NCI-H128 (cell line): ENCODE data around the gene FAM151A.

Experiments used
- DNase-seq: peaks from one replicate; lab custom pipeline; 2025; ENCODE audit not compliant: unreplicated experiment; lab: John Stamatoyannopoulos, UW

Gene FAM151A

DNA sequence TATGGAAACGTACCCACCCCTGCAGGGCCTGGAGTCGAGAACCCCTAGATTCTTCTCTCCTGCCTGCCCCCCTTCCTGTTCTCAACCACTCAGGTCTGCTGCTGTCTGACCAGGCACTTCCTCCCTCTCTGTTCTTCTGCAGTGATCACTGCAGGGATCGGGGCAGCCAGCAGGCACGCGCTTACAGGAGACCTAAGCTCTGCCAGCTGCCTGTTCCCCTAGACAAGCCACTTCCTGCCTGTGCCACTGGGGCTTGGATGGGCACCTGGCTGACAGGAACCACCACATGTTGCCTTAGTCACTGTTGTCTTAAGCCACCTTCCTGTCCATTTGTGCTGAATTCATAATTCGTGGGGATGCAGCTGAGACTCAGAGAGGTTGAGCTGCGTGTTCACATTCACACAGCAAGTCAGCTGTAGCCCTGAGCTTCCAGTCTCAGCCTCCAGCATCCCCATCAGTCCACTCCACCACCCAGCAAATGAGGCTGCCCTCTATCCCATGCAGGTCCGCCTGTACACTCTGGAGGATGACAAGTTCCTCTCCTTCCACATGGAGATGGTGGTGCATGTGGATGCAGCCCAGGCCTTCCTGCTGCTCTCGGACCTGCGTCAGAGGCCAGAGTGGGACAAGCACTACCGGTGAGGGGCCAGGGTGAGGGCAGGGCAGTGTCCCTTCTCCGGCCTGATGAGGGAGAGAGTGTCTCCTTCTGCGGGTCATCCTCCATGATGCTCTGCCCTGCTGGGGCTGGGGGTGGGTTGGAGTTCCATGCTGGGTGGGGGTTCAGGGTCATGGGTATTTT, 18.6 kb downstream of the FAM151A start:
- DNase-seq: no peak

DNA sequence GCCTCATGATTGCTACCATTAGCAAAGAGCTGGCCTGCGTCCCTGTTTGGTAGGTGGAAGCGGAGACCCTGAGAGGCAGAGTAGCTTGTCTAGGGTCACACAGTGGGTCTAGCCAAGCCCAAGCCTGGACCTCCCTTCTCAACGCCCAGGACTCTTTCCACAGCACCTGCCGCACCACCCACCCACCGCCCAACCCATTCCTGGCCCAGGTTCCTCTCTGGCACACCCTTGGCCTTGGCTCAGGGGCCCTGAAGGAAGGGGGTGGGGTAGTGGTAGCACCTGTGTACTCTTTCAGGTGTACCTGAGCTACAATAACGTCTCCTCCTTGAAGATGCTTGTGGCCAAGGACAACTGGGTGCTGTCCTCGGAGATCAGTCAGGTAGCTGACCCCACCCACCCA, 19.3 kb downstream of the FAM151A start:
- no peak for DNase-seq

DNA sequence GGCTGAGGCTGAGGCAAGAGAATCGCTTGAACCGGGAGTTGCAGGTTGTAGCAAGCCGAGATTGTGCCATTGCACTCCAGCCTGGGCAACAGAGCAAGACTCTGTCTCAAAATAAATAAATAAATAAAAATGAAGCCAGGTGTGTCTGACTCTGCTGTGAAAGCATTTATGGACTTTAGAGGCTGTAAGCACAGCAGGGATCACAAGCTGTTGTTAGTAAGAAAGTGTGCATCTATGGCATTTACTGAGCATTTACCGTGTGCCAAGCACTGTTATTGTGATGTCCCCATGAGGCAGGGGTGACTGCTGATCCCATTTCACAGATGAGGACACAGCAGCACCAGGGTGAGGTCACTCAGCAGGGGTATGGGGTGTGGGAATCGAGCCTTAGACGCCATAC, 20.1 kb downstream of the FAM151A start:
- no peak for DNase-seq

DNA sequence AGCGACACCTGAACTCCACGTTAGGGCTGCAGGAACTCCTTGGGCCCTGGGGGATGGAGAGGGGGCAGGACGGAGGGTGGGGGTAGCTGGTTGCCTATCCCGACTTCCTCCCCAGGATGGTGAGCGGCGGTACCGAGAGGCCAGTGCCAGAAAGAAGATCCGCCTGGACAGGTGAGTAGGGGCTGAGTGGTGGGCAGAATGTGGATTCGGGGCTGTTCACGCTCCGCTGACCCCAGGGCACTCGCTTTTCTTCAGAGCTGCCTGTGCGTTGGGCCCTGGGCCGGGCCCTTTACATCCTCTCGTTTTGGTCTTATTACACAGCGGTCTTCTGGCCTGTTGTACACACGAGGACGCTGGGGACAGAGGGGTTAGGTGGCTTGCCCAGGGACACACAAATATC, 20.8 kb downstream of the FAM151A start:
- DNase-seq: no peak

DNA sequence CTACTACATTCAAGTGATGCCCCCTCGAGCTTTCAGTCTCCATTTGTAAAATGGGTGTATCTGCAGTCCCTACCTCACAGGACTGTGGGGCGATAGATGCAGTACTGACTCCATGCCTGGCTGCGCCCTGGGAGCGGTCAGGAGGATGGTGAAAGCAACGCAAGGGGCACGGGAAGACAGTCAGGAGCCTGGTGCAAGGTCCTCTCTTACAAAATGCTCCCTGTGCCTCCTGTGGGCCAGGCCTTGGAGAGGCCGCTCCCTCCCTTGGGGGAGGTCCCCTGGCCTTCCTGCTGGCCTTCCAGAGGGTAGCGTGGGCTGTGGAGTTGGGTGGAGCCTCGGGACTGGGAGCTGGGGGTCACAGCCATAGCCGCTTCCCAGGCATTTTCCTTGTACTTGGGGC, 21.6 kb downstream of the FAM151A start:
- no peak for DNase-seq

DNA sequence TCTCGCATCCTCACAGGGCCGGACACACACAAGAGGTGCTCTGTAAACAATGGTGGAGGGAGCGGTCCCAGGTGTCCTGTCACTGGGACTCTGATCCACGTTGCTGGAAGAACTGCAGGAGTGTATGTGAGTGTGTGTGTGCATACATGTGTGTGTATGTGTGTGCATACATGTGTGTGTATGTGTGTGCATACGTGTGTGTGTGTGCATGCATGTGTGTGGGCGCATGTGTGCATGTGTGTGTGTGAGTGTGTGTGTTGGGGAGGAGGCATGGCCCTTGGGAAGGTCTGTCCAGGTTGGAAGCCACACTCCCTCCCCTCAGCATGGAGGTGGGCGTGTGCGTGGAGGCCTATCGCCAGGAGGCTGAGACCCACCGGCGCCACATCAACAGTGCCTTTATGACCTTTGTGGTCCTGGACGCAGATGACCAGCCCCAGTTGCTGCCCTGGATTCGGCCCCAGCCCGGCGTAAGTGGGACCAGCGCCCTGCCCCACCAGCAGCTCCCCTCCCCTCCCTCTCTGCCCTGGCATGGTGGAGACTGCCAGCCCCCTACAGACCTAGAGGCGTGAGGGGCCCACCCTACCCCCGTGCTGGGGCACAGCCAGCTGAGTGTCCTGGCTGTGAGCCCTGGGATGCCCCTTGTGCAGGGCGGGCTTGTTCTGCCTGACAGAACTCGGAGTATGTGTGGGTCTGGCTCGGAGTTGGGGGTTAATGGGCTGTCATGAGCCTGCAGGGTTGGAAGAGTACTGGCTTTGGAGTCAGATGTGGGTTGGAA, 22.2 kb downstream of the FAM151A start:
- DNase-seq: no peak

DNA sequence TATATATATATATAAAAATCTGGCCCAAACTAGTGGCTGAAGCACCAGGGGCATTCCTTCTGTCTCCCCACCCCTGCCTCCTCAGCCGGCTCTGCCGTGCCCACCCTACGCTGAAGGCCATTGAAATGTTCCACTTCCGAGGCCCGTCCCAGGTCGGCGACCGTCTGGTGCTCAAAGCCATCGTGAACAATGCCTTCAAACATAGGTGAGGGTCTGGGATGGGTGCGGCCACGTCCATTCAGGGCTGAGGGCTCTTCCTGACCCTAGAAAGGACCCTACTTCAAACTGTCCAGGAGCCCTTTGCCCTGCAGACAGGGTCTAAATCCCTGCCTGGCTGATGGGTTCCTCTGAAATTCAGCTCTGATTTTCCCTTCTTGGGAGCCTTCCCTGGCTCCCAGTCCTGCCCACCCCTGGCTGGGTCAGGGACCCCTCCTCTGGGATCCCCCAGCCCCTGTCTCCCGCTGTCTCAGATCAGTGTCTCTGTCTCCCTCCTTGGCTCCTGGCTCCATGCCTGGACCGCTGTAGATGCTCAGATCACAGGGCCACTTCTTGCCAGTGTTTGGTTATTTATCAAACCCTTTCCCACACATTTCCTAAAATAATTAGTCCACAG, 24.0 kb downstream of the FAM151A start:
- no peak for DNase-seq

DNA sequence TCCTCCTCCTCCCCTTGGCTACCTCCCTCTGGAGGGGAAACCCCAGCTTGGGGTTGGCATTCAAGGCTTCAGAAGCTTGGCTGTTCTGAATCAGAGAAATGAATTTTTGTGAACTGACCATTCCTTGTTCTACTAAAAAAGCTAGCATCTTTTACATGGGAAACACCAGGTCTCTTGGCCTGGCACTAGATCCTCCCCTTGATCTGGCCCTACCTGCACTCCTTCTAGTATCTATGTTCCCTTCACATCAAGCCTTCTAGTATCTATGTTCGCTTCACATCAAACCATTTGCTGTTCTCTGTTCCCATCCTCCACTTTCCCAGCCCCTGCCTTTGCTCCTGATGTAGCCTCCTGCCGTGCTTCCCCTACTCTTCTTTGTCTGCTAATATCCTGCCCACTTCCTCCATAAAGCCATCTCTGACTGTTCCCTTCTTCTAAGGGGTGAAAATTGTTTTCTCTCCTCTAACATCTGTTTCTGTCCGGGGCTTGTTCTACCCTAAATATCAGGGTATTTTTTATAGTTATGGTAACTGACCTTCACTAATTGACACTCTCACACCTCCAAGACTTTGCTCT, 25.8 kb downstream of the FAM151A start:
- DNase-seq: no peak

DNA sequence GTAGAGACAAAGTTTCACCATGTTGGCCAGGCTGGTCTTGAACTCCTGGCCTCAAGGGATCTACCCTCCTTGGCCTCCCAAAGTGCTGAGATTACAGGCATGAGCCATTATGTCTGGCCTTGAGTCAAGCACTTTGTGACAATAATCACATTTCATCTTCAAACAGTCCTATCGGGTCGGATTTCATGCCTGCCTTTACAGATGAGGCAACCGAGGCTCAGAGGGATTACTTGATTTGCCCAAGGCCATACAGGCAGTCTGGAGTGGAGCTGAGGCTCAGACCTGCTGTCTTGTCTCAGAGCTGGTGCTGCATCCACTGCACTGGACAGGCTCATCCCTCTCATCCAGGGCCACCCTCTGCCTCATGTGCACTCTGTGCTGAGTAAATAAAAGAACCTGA, 26.6 kb downstream of the FAM151A start:
- DNase-seq: no peak

DNA sequence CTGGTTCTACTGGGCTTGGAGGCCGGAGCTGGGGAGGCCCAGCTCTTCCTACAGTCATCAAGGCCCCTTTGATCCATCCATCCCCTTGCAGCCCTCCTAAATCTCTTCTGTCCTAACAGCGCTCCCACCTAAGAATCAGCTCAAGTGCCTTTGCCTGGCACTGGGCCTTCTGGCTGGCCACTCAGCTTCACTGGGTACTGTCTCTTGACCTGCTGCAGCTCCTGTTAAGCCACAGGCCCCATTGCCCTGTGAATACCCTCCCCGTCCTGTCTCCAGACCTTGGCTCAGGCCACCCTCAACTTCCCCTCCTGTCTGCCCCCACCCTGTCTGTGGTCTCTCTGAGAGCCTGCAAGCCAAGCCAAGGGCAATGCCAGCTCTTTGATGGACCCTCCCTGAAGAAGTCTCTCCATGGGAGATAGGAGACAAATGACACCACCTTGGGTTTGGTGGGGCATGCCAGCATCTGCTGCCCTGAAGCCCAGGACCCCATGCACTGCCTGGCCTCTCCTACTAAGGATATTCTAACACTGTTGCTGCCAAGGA, 27.3 kb downstream of the FAM151A start:
- no peak for DNase-seq

DNA sequence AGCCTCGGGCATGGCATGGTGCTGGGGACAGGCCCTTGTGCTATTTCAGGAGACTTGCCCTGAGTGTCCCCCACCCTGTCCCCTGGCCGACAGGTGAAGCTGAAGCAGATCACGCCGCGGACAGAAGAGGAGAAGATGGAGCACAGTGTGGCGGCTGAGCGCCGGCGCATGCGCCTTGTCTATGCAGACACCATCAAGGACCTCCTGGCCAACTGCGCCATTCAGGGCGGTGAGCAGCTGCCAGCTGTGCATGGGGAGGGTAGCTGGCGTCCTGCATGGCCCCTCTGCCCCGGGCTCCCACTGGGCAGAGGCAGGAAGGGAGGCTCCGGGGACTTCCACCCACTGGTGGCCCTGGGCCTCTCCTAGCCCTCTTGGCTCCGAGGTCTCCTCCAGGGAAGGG, 28.9 kb downstream of the FAM151A start:
- DNase-seq: no peak

DNA sequence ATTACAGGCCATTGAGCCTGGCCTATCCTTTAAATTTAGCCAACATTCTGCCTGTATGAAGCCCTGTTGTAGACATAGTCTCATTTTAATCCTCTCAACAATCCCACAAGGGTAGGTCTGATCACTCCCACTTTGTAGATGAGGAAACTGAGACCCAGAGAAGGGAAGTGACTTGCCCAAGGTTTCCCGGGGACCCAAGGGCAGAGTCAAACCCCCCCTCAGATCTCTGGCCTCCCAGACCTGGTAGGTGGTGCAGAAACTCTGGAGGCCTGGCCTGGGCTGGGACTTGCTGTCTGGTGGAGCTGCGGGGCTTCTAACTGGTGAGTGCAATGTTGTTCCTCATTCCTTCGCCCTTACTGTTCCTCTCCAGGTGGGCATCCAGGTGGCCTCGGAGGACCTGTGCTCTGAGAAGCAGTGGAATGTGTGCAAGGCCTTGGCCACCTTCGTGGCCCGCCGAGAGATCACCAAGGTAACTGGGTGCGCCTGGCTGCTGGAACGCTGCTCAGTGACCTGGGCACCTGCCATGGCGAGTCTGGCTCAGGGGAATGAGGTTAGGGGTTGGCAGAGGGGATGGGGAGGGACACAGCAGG, 29.7 kb downstream of the FAM151A start:
- DNase-seq: no peak

DNA sequence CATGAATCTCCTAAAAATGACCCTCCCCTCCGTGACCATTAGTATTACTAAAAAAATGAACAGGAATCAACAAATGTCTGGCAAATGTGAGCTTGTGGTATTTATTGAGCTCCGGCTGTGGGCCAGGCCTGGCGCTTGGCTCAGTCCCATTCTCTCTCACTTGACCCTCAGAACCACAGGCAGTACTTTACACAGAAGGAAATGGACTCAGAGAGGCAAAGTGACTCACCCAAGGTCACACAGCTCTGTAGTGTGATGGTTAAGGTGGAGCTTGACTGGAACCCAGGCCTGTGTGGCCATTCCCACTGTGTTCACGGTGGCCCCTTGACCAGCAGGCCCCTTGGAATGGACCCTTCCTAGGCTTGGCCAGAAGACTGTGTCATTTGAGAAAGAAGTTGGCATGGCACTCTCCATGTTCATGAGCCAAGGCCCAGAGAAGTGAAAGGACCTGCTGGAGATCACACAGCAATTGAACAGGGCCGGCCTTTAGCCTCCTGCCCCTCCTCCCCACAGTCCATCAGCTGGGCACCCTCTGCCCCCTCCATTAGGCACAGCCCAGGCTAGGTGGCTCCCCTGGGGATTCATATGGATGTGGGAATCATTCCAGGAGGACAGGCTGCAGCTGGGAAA, 32.1 kb downstream of the FAM151A start:
- DNase-seq: no peak

DNA sequence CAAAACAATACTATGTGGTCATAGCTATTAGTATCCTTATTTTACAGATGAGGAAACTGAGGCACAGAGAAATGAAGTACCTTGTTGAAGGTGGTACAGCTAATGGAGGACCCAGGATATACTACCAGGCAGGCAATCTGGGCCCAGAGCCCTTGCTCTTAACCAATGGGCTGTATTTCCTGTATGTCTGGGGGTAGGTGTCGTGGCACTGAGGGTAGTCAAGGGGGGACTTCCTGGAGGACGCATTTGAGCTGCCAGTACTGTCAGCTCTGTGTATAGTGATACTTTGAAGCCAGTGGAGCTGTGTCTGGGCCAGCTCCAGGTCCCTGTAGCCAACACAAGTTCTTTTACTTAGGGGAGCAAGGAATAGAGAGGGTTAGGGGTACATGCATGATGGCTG, 34.9 kb downstream of the FAM151A start:
- no peak for DNase-seq

DNA sequence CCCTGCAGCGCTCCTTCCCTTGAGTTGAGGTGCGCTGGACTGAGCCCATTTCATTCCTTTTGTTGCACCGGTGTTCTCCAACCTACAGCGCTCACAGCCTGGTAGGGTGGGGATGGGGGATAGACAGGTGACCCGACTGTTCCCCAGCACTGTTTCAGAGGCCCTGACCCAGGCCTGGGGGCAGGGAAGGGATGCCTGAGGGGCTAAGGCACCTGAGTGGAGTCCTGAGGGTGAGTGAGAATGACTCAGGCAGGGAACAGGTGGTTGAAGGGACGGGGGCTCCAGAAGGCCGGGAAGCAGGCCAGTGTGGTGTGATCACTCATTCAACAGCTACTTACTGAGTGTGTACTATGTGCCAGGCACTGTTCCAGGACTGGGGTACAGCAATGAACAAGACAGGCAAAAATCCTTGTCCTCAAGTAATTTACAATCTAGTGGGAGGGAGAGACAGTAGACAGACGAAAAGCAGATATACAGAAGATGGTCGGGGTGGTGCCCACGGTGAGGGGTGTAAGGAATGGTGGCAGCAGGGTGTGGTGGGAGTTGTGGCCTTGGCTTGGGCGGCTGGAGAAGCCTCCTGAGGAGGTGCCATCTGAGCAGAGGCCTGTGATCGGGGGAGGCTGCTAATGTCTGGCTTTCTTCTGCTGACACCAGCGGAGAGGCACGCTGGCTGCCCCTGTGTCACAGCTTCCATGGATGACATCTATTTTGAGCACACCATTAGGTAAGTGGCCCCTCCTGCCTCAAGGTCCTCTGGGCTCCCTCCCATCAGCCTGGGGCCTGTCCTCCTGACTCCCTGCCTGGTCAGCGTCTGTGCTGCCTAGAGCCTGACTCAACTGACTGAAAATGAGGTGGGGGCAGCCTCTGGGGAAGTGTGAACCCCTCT, 37.9 kb downstream of the FAM151A start:
- DNase-seq: no peak

DNA sequence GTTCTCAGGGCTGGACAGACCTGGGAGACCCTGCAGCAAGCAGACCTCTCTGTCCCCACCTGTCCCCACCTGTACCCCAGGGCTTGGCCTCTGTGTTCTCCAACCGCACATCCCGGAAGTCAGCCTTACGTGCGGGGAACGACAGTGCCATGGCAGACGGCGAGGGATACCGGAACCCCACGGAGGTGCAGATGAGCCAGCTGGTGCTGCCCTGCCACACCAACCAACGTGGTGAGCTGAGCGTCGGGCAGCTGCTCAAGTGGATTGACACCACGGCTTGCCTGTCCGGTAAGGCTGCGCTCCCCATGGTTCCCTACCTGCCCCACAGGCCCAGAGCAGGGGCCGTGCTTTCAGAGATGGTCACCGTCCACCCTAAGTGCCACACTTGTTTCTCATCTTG, 38.8 kb downstream of the FAM151A start:
- no peak for DNase-seq

DNA sequence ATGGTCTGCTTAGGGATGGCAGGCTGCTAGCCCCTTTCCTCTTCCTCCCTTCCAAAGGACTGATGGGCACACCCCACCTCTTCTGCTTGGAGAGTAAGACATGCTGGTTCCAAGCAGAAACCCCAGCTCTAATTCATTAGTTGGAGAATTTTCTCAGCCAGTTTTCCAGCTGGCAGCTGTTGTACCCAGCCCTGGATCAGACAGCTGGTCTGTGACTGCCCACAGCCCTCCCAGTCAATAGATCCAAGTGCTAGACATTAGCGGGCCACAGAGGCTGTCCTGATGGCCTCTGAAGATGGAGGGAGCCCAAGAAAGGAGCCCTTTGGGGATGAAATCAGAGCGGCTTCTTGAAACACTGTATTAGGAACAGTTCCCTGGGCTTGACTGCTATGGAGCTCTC, 39.5 kb downstream of the FAM151A start:
- no peak for DNase-seq

DNA sequence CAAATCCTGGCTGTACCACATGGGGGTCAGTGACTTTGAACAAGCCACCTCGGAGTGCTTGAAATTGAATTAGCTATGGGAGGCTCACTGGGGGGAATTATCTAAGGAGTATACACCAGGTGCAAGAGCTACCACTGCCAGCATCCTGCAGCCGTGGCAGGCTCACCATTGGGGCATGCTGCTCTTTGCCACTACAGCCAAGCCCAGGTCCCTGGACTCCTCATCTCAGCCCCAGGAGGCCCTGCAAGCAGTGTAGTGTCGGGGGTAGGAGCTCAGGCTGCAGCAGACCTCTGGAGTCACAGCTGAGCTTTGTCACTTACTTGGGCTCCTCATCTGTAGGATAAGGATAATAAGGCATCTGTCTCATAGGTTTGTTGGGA, 40.0 kb downstream of the FAM151A start:
- DNase-seq: no peak

DNA sequence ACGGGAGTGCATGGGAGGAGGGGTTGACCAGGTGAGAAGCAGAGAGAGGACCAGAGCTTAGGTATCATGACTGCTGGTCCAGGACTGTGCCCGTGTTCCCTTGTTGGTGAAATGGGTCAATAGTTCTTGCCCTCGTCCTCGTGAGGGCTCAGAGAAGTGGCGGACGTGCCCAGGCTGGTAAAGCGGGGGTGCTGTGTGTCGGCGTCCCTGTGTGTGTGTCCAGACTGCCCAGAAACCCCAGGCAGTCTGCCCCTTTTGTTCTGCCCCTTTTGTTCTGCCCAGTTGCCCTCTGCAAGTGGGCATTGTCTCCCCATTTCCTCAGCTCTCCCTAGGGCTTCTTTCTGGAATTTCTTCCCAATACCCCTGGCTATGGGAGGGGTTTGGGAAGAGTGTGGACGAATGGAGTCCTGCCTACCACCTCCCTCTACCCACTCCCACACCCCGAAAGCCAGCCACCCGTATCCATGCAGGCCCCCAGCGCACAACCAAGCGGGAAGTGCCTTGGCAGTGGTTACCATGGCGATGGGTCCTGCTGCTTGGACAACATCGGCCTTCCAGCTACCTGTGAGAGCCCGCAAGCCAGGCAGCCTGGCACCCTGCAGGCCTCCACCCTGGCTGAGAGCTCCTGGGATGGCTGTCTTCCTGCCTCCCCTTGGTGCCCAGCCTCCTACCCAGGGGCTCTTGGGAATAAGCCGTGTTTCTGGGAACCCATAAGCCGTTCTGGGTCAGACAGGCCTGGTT, 40.6 kb downstream of the FAM151A start:
- DNase-seq: no peak
